Pulmonary artery endothelial cell (primary cell): ENCODE data around the gene ACSM6. TPM values are rescaled to one million over a fixed set of nuclear protein-coding genes. Genes with fewer than 3 reads are reported as not detected.
A peak's percentile ranks its signal among the peaks of the same experiment; 100 is the strongest.
"Not testable (repeated sequence)": the region's sequence is repeated elsewhere in the genome, so short reads cannot be mapped to it uniquely, and the experiment has no call there.

Experiments used
- DNase-seq: peaks from one replicate; pipeline ENCODE4 v3.0.0-alpha.2; 2011; ENCODE audit warnings: low read depth, low spot score
- total RNA-seq: library from RNA; depleted of rRNA; stranded (reverse); fragments of >200 nt; gene quantifications from 2 replicates; pipeline ENCODE4 v1.2.3, GENCODE V29; 2014

The ACSM6 gene, protein sequence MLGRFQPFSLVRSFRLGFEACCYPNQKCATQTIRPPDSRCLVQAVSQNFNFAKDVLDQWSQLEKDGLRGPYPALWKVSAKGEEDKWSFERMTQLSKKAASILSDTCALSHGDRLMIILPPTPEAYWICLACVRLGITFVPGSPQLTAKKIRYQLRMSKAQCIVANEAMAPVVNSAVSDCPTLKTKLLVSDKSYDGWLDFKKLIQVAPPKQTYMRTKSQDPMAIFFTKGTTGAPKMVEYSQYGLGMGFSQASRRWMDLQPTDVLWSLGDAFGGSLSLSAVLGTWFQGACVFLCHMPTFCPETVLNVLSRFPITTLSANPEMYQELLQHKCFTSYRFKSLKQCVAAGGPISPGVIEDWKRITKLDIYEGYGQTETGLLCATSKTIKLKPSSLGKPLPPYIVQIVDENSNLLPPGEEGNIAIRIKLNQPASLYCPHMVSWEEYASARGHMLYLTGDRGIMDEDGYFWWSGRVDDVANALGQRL
- total RNA-seq, result not detected in 2 replicates

DNA sequence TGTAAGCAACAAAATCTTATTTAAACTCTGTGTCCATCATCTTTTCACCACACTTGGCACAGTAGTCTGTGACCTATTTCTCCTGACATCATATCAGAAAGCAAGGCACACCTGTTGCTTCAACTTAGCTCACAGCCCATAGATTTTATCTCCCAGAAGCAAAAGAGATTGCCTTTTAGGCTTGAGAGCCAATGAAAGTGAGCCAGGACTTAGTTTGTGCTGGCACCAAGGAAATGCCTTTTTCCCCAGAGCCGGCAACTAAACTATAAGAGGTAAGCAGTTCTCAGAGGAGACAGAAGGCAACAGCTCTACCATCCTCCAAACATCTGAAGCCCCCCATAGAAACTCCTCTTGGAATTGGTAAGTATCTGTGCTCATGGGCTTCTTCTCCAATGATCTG, at the start of gene ACSM6:
ACSM6 (plus strand) TSS at position 295 of the 400 bp plus-strand sequence. CDS start 248 bp downstream, outside the sequence.
- DNase-seq, result no peak

- no peak for DNase-seq
These were observed 25.3 kb upstream of the ACSM6 start for GRCh38 chr10:95168694-95169093.

GRCh38 chr10:95169522-95169921, 24.5 kb upstream of the ACSM6 start:
- DNase-seq, result no peak

GRCh38 chr10:95170790-95171189, 23.2 kb upstream of the ACSM6 start:
- no peak for DNase-seq

DNA sequence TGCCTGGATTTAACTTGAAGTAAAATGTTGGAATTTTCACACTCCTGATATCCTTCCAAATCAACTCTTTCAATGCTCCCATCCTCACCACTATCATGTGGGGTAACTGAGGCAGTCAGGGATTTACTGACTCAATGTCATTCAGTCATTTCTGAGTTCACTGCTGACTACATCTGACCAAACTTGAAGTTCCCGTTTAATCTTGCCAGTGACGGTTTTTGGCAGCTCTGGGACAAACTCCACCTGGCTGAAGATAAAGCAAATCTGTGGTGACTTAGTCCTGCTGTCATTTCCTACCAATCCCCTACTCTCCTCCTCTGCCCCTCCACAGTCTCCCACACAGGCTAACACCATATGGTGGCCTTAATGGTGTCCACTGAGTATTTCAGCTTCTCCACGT, 22.7 kb upstream of the ACSM6 start:
- DNase-seq, result no peak

- no peak for DNase-seq
These were observed 21.2 kb upstream of the ACSM6 start for GRCh38 chr10:95172851-95173250.

GRCh38 chr10:95176101-95176500, 17.9 kb upstream of the ACSM6 start:
- no peak for DNase-seq

DNA sequence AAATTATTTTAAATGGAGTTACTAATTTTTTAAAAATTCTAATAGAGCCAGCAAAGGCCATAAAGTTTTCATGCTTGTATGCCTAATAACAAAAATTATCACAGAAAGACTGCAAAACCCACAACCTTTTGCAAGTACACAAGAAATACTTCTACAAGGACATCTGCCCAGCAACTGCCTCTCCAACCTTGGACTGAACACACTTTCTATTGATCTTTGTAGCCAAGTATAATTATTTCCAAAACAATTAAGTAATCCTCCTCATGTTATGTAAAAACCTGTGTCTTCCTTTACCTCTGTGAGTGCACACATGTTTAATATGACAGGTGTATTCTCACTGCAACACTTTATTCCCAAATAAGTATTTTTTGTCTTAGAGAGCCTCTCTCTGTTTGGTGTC, 16.6 kb upstream of the ACSM6 start:
- DNase-seq, result no peak

DNA sequence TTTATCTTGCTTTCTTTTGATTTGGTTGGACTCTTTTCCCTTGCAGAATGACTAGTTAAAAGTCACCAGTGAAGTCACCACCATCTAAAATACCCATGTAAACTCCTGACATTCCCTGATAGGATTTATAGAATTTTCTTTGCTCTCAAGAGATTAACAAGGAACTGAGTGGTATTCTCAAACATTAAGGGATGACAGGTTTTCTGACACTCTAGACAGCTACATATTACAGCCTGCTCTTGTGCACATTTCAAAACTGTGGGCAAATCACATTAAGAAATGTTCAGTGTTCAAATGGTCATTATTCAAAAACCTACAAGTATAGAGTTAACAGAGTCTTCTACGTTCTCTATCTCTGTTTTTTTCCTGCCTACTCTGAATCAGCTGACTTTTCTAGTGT, 15.8 kb upstream of the ACSM6 start:
- no peak for DNase-seq

- DNase-seq, result no peak
These were observed 15.2 kb upstream of the ACSM6 start for GRCh38 chr10:95178797-95179196.

- peak; percentile 29 for DNase-seq
These were observed 12.3 kb upstream of the ACSM6 start for GRCh38 chr10:95181726-95182125.

DNA sequence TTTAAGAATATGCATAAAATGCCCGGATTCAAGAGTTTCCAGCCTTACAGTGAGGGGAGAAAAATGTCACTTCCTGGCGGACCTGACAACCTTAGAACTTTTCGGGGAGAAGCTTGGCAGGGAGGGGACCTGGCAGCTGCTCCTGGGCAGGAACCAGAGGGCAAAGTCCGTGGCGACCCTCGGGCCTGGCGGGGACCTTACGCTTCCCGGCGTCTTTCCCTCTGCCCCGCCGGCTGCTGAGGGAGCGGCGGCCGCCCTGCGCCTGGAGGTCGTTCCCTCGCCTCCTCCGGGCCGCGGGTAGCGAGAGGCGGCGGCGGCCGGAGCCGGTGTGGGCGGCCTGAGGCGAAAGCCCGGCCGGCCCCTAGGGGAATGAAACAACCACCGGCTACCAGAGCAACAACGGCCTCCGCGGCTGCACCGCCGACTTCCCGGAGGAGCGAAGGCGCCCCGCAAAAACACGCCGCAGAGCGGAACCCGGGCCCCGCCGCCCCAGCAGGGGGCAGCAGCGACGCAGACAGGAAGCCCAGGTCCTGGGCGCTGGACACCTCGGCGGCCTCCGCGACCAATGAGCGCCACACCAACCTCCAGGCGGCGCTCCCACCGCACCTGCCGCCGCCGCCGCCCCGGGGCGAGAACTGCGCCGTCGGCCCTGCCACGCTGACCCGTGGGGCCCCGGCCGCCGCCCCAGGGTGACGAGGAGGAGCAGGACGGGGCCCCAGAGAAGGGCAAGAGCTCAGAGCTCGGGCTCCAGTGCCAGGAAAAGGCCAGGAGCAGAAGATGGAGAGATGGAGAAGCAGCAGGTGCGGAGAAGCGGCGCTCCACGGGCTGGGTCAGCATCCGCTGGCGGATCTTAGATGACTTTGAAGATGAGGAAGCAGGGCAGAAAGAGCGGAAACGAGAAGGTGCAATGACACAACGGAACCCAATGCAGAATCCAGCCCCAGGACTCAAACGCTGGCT, 10.5 kb upstream of the ACSM6 start:
- peak; percentile 33 for DNase-seq

GRCh38 chr10:95187617-95188016, 6.4 kb upstream of the ACSM6 start:
- DNase-seq, result no peak

- DNase-seq, result no peak
These were observed 5.4 kb upstream of the ACSM6 start for GRCh38 chr10:95188593-95188992.

- no peak for DNase-seq
These were observed 2.0 kb downstream of the ACSM6 start for GRCh38 chr10:95196046-95196445.

- no peak for DNase-seq
These were observed 7.7 kb downstream of the ACSM6 start for GRCh38 chr10:95201736-95202135.

- not testable (repeated sequence) for DNase-seq
These were observed 8.8 kb downstream of the ACSM6 start for GRCh38 chr10:95202865-95203264.

DNA sequence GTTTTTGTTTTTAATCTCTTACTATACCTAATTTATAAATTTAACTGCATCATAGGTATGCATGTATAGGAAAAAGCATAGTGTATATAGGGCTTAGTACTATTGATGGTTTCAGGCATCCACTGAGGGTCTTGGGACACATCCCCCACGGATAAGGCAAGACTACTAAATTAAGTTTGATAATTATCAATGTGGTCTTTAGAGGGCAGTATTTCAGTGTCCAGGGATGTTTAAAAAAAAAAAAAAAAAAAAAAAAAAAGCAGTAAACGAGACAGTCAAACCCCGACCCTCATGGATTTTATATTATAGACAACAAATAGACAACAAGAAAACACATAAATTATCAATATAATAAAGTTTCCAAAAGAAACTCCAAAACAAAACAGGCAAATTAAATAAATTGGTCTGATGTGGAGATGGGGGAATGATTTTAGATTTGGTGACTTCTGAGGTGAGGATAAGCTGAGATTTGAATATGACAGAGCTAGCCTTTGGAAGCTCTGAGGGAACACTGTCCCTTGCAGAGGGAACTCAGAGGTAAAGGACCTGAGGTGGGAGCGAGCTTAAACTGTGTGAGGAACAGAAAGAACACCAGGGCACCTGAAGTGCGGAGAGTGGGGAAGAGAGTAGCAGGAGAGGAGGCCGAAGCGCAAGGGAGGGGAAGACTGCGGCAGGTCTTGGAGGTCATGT, 14.8 kb downstream of the ACSM6 start:
- DNase-seq, result no peak

- no peak for DNase-seq
These were observed 15.6 kb downstream of the ACSM6 start for GRCh38 chr10:95209509-95210127.

DNA sequence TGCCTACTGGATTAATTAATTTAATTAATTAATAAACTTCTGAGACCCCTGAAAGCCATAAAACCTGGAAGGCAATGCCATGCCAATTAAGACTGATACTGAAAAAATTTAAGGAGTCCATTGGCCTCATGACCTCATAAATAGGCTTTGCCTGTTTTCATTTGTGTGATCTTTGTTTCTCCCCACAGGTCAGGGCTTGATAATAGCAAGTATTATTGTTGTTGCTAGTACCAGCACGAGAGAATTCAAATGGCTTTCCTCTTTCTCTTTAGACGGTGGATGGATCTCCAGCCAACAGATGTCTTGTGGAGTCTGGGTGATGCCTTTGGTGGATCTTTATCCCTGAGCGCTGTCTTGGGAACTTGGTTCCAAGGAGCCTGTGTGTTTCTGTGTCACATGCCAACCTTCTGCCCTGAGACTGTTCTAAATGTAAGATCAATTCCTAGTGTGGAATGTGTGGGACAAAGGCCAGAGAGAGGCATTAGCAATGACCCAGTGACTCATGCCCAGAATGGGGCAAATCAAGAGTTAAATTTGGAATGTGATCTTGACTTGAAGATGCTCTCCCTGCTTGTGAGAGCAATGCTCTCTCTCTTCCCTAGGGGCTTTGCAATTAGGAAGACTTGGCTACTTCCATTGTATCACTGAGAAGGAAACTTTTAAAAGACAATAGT, 17.7 kb downstream of the ACSM6 start:
- DNase-seq, result no peak

DNA sequence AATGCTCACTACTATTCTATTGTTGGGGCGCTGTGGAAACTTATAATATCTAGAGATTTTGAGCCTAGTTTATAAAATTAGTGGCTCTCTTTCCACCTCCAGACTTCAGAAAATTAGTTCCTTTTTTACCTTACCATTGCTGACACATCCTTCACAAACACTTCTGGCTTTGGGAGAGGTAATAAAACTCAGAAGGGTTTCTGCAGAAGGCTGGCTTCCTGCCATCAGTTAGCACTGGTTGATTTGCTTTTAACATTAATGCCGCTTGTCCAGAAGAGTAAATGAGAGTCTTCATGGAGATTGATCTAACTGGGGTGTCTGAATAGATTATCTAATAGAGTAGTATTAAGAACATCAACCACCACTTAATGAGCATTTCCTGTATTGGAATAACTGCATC, 20.3 kb downstream of the ACSM6 start:
- DNase-seq, result no peak
